SK-N-SH (cell line): Measurements from ENCODE around the gene OR10H2. TPM values are rescaled to one million over a fixed set of nuclear protein-coding genes. Genes with fewer than 3 reads are reported as not detected.

Source experiments
- CTCF ChIA-PET: fragments of 300-600, 350-600 bp; formaldehyde crosslinking; extraction: SDS; loops from one replicate; lab custom pipeline; 2021; lab: Yijun Ruan, JAX
- POLR2A ChIA-PET: fragments of 350-600 bp; sonication (Branson Sonifier 250); formaldehyde crosslinking; extraction: SDS; loops from one replicate; lab custom pipeline; 2020; ENCODE audit warnings: antibody characterized with exemption, inconsistent platforms; lab: Yijun Ruan, JAX
- DNase-seq: peaks from one replicate; pipeline ENCODE4 v3.0.0; 2012
- H2AFZ ChIP-seq: fragments of 200-600 bp; sonication (generic); 2 replicates; pipeline ENCODE4 v1.8.1; 2016; ENCODE audit warnings: antibody characterized with exemption, mild to moderate bottlenecking, low read depth
- H3F3A ChIP-seq: fragments of 200-600 bp; sonication (generic); replicated peaks from 2 replicates; pipeline ENCODE3; 2016; ENCODE audit warnings: antibody characterized with exemption, mild to moderate bottlenecking; ENCODE audit not compliant: insufficient read depth
- H3K27ac ChIP-seq, 2 experiments: fragments of 200-500 bp in 1 of 2; fragments of 200-600 bp in 1 of 2; sonication (Bioruptor generic) in 1 of 2; sonication (generic), shearing (Covaris generic) in 1 of 2; 2 replicates each; pipeline versions ENCODE4 v1.5.1 to v1.6.1; 2014 to 2016; ENCODE audit warnings: low read depth in 2 of 2, inconsistent platforms in 1 of 2, low read length in 1 of 2, mild to moderate bottlenecking in 1 of 2, mixed read lengths in 1 of 2
- H3K27me3 ChIP-seq: fragments of 200-600 bp; sonication (generic), shearing (Covaris generic); 2 replicates; pipeline ENCODE4 v1.6.1; 2016; ENCODE audit warnings: mixed run types; ENCODE audit not compliant: insufficient read depth
- H3K36me3 ChIP-seq, 2 experiments: fragments of 200-500 bp in 1 of 2; fragments of 200-600 bp in 1 of 2; sonication (Bioruptor generic) in 1 of 2; sonication (generic) in 1 of 2; replicated peaks in 1 of 2; 2 replicates each; pipeline versions ENCODE3 to v1.5.1; 2014 to 2016; ENCODE audit warnings: low read length in 1 of 2, mild to moderate bottlenecking in 1 of 2; ENCODE audit not compliant: insufficient read depth in 2 of 2, control insufficient read depth in 1 of 2
- H3K4me1 ChIP-seq, 2 experiments: fragments of 200-500 bp in 1 of 2; fragments of 200-600 bp in 1 of 2; sonication (Bioruptor generic) in 1 of 2; sonication (generic), shearing (Covaris generic) in 1 of 2; 2 replicates each; pipeline versions ENCODE4 v1.5.1 to v1.6.1; 2014 to 2016; ENCODE audit warnings: low read depth in 1 of 2, low read length in 1 of 2, mixed run types in 1 of 2; ENCODE audit not compliant: insufficient read depth in 2 of 2, control insufficient read depth in 1 of 2
- H3K4me2 ChIP-seq: fragments of 200-600 bp; sonication (generic), shearing (Covaris generic); 2 replicates; pipeline ENCODE4 v1.6.1; 2017; ENCODE audit warnings: mixed run types
- H3K4me3 ChIP-seq, 2 experiments: fragments of 200-500 bp in 1 of 2; fragments of 200-600 bp in 1 of 2; sonication (Bioruptor generic) in 1 of 2; sonication (generic), shearing (Covaris generic) in 1 of 2; 2 replicates each; pipeline versions ENCODE4 v1.5.1 to v1.8.1; 2014 to 2016; ENCODE audit warnings: low read depth in 2 of 2, inconsistent platforms in 1 of 2, low read length in 1 of 2, mild to moderate bottlenecking in 1 of 2, mixed read lengths in 1 of 2, moderate library complexity in 1 of 2
- H3K79me2 ChIP-seq: fragments of 200-600 bp; sonication (generic); 2 replicates; pipeline ENCODE4 v1.8.1; 2017; ENCODE audit warnings: mild to moderate bottlenecking; ENCODE audit not compliant: insufficient read depth
- H3K9ac ChIP-seq: fragments of 200-600 bp; sonication (generic); 2 replicates; pipeline ENCODE4 v1.6.1; 2017; ENCODE audit warnings: mixed run types
- H3K9me2 ChIP-seq: fragments of 200-600 bp; sonication (generic); 2 replicates; pipeline ENCODE4 v1.6.1; 2017; ENCODE audit warnings: mixed run types
- H3K9me3 ChIP-seq: fragments of 200-600 bp; sonication (generic); 2 replicates; pipeline ENCODE4 v1.6.1; 2017; ENCODE audit warnings: mixed run types, mild to moderate bottlenecking, moderate library complexity
- H4K20me1 ChIP-seq: fragments of 200-600 bp; sonication (generic); 2 replicates; pipeline ENCODE4 v1.6.1; 2017; ENCODE audit warnings: mild to moderate bottlenecking, mixed run types; ENCODE audit not compliant: insufficient read depth
- CHD2 ChIP-seq: fragments of 150-350 bp; IDR thresholded peaks from 2 replicates; pipeline ENCODE4 v1.6.1; 2018; ENCODE audit warnings: low read length; ENCODE audit not compliant: partially characterized antibody
- ELF1 ChIP-seq: IDR thresholded peaks from 2 replicates; pipeline ENCODE4 v1.4.0; 2012
- EZH2phosphoT487 ChIP-seq: fragments of 200-600 bp; sonication (generic); IDR thresholded peaks from 2 replicates; pipeline ENCODE4 v1.6.1; 2017; ENCODE audit warnings: low read depth, mixed run types, mild to moderate bottlenecking, antibody characterized with exemption, moderate library complexity, borderline replicate concordance
- FOSL2 ChIP-seq: IDR thresholded peaks from 2 replicates; pipeline ENCODE4 v1.4.0; 2012; ENCODE audit warnings: low read depth, mild to moderate bottlenecking, moderate library complexity, borderline replicate concordance
- FOXJ3 ChIP-seq: sonication (generic); formaldehyde crosslinking; IDR thresholded peaks from 2 replicates; pipeline ENCODE4 v1.5.1; 2020; ENCODE audit warnings: mild to moderate bottlenecking, missing genetic modification reagents
- FOXM1 ChIP-seq: IDR thresholded peaks from 2 replicates; pipeline ENCODE4 v1.4.0; 2012; ENCODE audit warnings: low read depth, mild to moderate bottlenecking
- MEF2A ChIP-seq: IDR thresholded peaks from 2 replicates; pipeline ENCODE4 v1.4.0; 2012; ENCODE audit warnings: low read depth, borderline replicate concordance
- NRF1 ChIP-seq: IDR thresholded peaks from 2 replicates; pipeline ENCODE4 v1.6.1; 2012; ENCODE audit warnings: low read depth, mild to moderate bottlenecking, low read length
- RAD21 ChIP-seq: IDR thresholded peaks from 2 replicates; pipeline ENCODE4 v1.6.1; 2012; ENCODE audit warnings: mild to moderate bottlenecking, low read length
- SIN3A ChIP-seq: IDR thresholded peaks from 2 replicates; pipeline ENCODE4 v1.6.1; 2012; ENCODE audit warnings: low read depth, mild to moderate bottlenecking, low read length, moderate library complexity, borderline replicate concordance
- SMC3 ChIP-seq: IDR thresholded peaks from 2 replicates; pipeline ENCODE4 v1.6.1; 2012; ENCODE audit warnings: low read depth, low read length, improper control_type of control experiment
- TCF12 ChIP-seq: IDR thresholded peaks from 2 replicates; pipeline ENCODE4 v1.4.0; 2012
- TEAD4 ChIP-seq: IDR thresholded peaks from 2 replicates; pipeline ENCODE4 v1.4.0; 2012; ENCODE audit warnings: mild to moderate bottlenecking, borderline replicate concordance; ENCODE audit not compliant: insufficient read depth
- YY1 ChIP-seq: IDR thresholded peaks from 2 replicates; pipeline ENCODE4 v1.4.0; 2012; ENCODE audit warnings: low read depth, mild to moderate bottlenecking
- WGBS: methylation state at CpG from one replicate; pipeline ENCODE4 v1.1.6; 2017; ENCODE audit warnings: low lambda C conversion rate; 5-methylcytosine and 5-hydroxymethylcytosine counted together
- polyA plus RNA-seq, 3 experiments: library from polyadenylated mRNA; depleted of rRNA; stranded (reverse); fragments of >200 nt; gene quantifications; 2 replicates each; pipeline ENCODE4 v1.2.3, GENCODE V29; 2012
- TF ChIP-seq, protein P1 (sequence below): IDR thresholded peaks from 2 replicates; pipeline ENCODE4; 2012
- TF ChIP-seq, protein P2 (sequence below): fragments of 150-350 bp; IDR thresholded peaks from 2 replicates; pipeline ENCODE4 v1.6.1; 2016; ENCODE audit warnings: mild to moderate bottlenecking, low read depth, low read length
- TF ChIP-seq, protein P3 (sequence below): IDR thresholded peaks from 2 replicates; pipeline ENCODE4 v1.6.1; 2012; ENCODE audit warnings: mild to moderate bottlenecking, low read depth, low read length, moderate library complexity

OR10H2 gene
- polyA plus RNA-seq, 1 of the 3 experiments (the other 2 are of a cell fraction): not detected

DNA sequence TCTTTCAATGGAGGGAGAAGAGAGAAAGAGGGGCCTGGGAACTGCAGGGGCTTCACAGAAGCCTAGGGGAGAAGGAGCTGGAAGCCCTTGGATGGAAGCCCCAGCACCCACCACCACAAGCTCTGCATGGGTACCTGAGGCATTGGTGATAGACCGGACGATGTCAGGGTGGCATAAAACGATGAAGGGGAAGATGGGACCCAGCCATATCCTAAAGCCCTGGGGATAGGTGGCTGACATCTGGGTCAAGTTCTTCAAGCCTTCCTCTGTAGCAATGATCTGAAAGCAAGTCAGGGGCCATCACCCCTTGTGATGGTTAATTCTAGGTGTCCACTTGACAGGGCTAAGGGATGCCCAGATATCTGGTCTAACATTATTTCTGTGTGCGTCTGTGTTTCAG, 48.4 kb downstream of the OR10H2 start:
- H3F3A ChIP-seq: no peaks in the 10 kb centered on the region
- no peak overlapping the region for H3K27ac ChIP-seq
- H3K9ac ChIP-seq: no peak overlapping the region
- H3K4me1 ChIP-seq: no peaks in the 10 kb centered on the region
- no peak for DNase-seq
- no peaks in the 10 kb centered on the region for H3K27me3 ChIP-seq
- no peak overlapping the region for H2AFZ ChIP-seq
- no peak overlapping the region for H3K4me3 ChIP-seq
- 7% methylated on average over 4 of the region's 4 CpGs for WGBS
- H3K36me3 ChIP-seq: no peaks in the 10 kb centered on the region
- TF ChIP-seq YY1: no peak
- TF ChIP-seq, protein P1, sequence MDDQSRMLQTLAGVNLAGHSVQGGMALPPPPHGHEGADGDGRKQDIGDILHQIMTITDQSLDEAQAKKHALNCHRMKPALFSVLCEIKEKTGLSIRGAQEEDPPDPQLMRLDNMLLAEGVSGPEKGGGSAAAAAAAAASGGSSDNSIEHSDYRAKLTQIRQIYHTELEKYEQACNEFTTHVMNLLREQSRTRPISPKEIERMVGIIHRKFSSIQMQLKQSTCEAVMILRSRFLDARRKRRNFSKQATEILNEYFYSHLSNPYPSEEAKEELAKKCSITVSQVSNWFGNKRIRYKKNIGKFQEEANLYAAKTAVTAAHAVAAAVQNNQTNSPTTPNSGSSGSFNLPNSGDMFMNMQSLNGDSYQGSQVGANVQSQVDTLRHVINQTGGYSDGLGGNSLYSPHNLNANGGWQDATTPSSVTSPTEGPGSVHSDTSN: no peak
- TF ChIP-seq NRF1: no peak
- TF ChIP-seq, protein P2, sequence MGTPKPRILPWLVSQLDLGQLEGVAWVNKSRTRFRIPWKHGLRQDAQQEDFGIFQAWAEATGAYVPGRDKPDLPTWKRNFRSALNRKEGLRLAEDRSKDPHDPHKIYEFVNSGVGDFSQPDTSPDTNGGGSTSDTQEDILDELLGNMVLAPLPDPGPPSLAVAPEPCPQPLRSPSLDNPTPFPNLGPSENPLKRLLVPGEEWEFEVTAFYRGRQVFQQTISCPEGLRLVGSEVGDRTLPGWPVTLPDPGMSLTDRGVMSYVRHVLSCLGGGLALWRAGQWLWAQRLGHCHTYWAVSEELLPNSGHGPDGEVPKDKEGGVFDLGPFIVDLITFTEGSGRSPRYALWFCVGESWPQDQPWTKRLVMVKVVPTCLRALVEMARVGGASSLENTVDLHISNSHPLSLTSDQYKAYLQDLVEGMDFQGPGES: no peak
- no peak for TF ChIP-seq RAD21
- TF ChIP-seq CHD2: no peak
- TF ChIP-seq FOXJ3 (CRISPR knock-in tag): no peak
- no peak for TF ChIP-seq EZH2phosphoT487
- no peak for TF ChIP-seq FOXM1
- no peak for TF ChIP-seq ELF1
- TF ChIP-seq FOSL2: no peak
- TF ChIP-seq SMC3: no peak
- no peak for TF ChIP-seq TEAD4
- no peak for TF ChIP-seq MEF2A
- no peak for TF ChIP-seq TCF12
- no peak for TF ChIP-seq SIN3A
- TF ChIP-seq, protein P3, sequence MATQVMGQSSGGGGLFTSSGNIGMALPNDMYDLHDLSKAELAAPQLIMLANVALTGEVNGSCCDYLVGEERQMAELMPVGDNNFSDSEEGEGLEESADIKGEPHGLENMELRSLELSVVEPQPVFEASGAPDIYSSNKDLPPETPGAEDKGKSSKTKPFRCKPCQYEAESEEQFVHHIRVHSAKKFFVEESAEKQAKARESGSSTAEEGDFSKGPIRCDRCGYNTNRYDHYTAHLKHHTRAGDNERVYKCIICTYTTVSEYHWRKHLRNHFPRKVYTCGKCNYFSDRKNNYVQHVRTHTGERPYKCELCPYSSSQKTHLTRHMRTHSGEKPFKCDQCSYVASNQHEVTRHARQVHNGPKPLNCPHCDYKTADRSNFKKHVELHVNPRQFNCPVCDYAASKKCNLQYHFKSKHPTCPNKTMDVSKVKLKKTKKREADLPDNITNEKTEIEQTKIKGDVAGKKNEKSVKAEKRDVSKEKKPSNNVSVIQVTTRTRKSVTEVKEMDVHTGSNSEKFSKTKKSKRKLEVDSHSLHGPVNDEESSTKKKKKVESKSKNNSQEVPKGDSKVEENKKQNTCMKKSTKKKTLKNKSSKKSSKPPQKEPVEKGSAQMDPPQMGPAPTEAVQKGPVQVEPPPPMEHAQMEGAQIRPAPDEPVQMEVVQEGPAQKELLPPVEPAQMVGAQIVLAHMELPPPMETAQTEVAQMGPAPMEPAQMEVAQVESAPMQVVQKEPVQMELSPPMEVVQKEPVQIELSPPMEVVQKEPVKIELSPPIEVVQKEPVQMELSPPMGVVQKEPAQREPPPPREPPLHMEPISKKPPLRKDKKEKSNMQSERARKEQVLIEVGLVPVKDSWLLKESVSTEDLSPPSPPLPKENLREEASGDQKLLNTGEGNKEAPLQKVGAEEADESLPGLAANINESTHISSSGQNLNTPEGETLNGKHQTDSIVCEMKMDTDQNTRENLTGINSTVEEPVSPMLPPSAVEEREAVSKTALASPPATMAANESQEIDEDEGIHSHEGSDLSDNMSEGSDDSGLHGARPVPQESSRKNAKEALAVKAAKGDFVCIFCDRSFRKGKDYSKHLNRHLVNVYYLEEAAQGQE: no peak
- no peak overlapping the region for H3K4me2 ChIP-seq
- H4K20me1 ChIP-seq: no peaks in the 10 kb centered on the region
- CTCF ChIA-PET: no interaction called here
- no peaks in the 10 kb centered on the region for H3K79me2 ChIP-seq
- no peaks in the 10 kb centered on the region for H3K9me3 ChIP-seq
- POLR2A ChIA-PET: no interaction called here
- H3K9me2 ChIP-seq: no peaks in the 10 kb centered on the region
